Ovary (tissue), 3 donors: Measurements from ENCODE around the gene USP46.

Experiments used
- CTCF ChIP-seq, 3 donors: fragments of 450-650 bp in 2 of 3; fragments of 200-600 bp in 1 of 3; IDR thresholded peaks; one replicate each; pipeline versions ENCODE4 v1.5.1 to v1.8.0; 2016 to 2022; ENCODE audit warnings: antibody characterized with exemption in 3 of 3, mild to moderate bottlenecking in 1 of 3
- POLR2A ChIP-seq: fragments of 450-650 bp; IDR thresholded peaks from one replicate; pipeline ENCODE4 v1.6.1; 2017; ENCODE audit warnings: antibody characterized with exemption, mild to moderate bottlenecking, moderate library complexity
- donor health status: DM: no; HTN: no; CAD: no.

- TF ChIP-seq POLR2A, result no peak
- TF ChIP-seq CTCF (IDR thresholded peaks at IDR 0.05), result no peak
These were observed 108.9 kb downstream of the USP46 start for GRCh38 chr4:52550186-52550585.
